Measurements from ENCODE around the gene TBX18.

- TF ChIP-seq POLR2AphosphoS5 (IDR thresholded peaks at IDR 0.05) = no peak
- no peak for TF ChIP-seq CTCF (IDR thresholded peaks at IDR 0.05)
Observed at GRCh38 chr6:84753173-84753572, 11.2 kb downstream of the TBX18 start.

All from gastroesophageal sphincter (tissue), 3 donors.